GM21423 (cell line): ENCODE measurements around the gene TMEM204.

Experiments used
- ATAC-seq: cut with Tn5 transposase; IDR thresholded peaks from one replicate; pipeline ENCODE4 v1.9.1; 2021; ENCODE audit warnings: mild to moderate bottlenecking, moderate library complexity; ENCODE audit not compliant: unreplicated experiment

The TMEM204 gene

DNA sequence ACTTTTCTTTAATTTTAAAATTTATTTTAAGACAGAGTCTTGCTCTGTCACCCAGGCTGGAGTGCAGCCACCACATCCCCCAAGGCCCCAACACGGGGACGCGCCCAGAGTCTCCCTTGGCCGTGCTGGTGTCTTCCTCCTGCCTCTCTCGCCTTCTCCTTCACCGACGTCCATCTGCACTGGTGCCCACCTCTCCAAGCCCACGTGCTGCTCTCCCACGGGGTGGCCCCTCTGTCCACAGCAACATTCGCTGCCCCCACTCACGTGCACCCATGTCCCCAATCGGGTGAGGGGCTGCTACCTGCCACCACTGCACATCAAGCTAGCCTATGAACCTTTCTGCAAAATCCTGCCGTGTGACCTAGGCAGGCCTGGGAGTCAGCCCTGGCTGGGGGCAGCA is 3.1 kb downstream of the TMEM204 start:
- ATAC-seq = no peak

DNA sequence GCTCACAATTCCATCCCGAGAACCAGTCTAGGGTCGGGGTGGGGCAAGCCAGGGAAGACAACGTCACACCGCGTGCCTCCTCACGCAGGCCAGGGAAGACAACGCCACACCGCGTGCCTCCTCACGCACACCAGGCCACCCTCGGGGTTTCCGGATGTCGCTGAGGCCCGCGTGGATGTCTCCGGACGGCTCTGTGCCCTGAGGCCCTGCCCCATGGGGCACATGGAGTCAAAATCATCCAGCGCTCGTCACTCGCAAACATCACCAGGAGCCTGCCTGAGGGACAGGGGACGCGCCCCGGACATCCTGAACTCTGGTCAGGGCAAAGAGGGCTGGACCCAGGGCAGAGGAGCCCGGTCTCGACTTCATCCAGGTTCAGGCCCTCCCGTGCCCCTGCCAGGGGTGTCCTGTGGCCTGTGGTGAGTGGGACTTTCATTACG is 3.7 kb downstream of the TMEM204 start:
- no peak for ATAC-seq

DNA sequence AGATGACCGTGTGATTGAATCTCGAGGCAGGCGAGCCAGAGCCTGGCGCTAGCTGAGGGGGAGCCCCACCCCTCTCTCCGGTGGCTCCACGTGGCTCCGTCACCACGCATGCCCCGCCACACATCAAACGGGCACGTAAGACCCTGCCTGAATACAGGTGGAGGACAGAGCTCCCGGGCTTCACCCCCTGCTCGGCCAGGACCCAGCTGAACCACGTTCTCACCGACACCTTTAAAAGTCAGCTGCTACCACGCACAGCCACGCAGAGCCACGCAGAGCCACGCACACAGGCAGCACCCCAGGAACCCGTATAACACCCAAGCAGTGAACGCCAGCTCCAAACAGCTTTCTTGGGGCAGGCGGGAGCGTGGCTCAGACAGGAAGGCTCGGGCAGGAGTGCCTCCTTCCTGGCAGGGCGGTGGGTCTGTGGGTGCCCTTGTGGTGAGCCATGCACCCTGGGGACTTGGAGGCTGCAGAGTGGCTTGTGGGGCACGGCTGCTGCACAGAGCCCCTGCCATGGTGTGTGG is 4.4 kb downstream of the TMEM204 start:
- ATAC-seq = no peak

DNA sequence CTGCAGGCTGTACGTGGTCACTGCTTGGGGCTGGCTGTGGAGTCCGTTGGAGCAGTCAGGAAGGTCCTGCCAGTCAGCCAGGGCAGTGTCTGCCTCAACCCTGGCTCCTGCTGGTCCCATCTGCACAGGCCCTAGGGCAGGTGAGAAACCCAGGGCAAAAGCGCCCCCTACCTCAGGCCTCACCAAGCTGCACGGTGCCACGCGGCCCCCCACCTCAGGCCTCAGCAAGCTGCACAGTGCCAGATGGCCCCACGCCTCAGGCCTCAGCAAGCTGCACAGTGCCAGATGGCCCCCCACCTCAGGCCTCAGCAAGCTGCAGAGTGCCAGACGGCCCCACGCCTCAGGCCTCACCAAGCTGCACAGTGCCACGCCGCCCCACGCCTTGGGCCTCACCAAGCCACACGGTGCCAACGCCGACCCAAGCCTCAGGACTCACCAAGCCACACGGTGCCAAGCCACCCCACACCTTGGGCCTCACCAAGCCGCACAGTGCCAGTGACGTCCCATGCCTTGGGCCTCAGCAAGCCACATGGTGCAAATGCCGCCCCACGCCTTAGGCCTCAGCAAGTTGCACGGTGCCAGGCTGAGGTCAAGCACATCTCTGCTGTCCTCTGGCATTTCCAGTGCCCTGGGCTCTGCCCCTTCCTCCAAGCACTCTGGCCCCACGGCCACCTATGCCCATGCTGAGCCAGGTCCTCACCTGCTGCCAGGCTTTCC is 5.5 kb downstream of the TMEM204 start:
- ATAC-seq = no peak

DNA sequence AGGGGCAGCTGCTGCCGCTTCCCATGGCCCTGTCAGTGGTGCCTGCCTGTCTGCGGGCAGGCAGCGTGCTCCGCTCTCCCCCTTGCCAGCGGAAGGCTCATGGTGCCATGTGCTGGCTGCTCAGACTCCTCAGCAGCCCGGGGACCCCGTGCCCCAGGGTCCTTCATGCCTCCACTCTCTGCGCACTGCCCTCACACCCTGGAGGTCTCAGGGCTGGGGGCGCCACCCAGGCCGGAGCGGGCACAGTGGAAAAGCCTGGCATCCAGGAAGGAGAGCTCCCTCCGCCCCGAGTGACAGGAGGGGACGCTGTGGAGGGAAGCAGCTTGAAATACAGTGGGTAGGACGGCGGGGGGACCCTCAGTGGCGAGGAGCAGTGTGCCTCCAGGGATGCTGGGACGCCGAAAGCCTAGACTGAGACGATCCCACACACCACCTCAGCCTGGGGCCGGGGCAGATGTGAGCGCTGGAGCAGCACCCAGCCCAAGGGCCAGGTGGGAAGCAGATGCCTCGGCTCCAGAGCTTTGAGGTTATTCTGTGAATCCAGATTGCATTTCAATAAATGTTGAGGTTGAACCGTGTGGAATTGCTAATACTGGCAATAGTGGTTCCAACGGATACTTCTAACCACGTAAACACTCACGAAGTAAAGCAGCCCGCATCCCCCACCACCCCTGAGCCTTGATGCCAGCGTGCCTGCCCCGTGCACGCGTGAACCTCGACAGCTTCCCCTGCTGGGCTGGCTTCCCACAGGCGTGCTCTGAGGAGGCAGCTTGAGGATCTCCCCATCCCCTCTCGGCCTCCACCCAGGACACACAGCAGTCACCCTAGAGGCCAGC is 6.5 kb downstream of the TMEM204 start:
- no peak for ATAC-seq

DNA sequence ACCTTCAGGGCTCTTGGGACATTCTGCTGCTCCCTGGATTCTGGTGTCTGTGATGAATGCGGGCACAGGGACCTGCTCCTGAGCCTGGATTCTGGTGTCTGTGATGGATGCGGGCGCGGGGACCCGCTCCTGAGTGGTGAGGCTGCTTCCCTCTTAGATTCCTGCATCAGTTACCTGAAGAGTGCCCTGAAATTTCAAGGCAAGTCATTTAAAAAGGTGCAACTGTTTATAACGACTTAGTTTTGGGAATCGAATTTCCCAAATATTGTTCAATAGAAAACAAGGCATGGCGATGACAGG is 7.0 kb downstream of the TMEM204 start:
- no peak for ATAC-seq

DNA sequence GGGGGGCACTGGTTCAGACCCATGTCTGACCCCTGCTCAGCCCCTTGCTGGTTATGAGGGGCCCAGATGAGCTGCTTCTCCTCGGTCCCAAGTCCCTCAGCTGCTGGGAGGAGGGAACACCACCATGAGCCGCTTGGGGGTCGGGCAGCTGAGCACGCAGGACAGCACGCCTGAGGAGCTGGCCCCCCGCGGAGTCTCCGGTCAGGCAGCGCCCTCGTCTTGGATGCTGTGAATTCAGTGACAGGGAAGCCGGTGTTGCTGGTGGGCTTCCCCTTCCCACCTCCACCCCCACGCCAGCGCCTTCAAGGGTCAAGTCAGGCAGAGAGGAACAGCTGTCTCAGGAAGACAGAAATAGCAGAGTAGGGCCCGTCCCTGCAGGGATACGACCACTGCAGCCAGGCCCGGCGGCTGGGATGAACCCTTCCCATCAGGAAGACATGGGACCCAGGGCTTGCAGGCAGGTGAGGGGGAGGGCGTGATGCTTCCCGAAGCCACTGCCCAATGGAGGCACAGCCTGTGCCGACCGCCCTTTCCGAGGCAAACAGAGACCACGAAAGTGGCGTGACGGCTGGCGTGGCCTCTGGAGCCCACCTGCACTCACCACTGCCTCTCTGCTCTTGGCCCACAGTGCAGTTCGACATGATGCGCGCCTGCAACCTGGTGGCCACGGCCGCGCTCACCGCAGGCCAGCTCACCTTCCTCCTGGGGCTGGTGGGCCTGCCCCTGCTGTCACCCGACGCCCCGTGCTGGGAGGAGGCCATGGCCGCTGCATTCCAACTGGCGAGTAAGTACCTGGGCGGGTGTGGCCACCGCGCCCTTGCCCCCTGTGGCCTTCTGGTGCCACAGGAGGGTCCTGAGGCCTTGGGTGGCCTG is 8.1 kb downstream of the TMEM204 start:
- no peak for ATAC-seq

DNA sequence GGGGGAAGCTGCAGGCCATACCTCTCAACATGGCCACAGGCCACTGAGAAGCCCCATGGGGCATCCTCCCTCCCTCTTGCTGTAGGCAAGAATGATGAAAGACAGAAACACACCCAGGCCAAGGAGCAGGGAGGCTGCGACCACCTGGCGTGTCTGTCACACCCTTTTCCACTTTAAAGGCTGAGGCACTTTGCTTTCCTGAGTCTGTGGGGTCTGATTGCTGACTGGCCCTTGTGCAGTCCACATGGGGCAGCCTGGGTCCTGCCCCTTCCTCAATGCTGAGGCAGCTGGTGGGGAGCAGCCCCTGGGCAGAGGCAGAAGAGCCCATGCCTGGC is 8.7 kb downstream of the TMEM204 start:
- ATAC-seq = no peak

DNA sequence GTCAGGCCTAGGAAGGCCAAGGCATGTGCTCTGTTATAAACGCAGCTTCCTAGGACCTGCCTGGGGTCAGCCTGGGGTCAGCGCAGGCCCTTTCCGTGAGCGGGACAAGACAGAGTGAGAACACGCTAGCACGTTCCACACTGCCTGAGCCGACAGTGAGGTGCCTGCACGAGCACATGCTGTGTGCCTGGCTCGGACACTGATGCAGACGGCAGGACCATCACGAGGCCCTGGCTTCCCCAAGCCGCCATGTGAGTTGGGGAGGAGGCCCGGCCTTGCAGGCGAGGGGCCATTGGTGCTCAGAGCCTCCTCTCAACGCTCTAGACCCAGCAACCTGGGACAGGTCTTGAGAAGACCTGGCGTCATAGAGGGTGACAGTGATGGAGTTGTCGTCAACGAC is 9.1 kb downstream of the TMEM204 start:
- ATAC-seq = no peak

DNA sequence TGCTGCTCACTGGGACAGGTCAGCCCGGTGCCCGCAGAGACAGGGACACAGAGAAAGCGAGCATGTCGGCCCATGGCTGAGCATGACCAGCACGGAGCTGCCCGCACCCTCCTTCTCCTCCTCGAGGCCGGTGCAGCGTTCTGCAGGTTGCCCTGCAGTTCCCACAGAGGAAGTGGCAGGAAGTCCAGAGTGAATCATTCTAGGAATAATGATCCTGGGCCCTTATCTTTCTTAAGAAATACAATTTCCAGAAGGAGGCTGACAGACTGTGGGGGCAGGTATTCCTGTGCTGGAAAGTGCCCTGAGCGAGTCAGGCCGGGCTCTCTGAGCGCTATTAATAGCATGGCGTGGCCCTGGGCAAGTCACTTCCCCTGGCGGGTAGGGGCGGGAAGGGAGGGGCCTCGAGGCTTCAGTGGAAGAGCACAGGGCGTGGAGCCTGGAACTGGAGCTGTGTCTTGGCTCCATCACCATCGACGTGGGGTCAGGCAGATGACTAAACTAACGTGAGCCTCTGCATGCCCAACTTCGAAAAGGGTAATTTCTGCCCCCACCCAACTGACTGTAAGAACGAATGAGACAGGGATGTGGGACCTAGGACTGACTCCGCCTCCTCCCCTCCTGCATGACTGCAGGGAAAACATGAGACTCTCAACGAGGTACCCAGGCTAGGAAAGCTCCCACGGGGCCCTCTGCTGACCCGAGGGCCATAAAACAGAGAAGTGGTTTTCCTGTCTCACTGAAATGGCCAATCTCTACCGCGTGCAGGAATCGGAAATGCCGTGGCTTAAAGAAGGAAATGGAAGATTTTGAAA is 9.8 kb downstream of the TMEM204 start:
- no peak for ATAC-seq

DNA sequence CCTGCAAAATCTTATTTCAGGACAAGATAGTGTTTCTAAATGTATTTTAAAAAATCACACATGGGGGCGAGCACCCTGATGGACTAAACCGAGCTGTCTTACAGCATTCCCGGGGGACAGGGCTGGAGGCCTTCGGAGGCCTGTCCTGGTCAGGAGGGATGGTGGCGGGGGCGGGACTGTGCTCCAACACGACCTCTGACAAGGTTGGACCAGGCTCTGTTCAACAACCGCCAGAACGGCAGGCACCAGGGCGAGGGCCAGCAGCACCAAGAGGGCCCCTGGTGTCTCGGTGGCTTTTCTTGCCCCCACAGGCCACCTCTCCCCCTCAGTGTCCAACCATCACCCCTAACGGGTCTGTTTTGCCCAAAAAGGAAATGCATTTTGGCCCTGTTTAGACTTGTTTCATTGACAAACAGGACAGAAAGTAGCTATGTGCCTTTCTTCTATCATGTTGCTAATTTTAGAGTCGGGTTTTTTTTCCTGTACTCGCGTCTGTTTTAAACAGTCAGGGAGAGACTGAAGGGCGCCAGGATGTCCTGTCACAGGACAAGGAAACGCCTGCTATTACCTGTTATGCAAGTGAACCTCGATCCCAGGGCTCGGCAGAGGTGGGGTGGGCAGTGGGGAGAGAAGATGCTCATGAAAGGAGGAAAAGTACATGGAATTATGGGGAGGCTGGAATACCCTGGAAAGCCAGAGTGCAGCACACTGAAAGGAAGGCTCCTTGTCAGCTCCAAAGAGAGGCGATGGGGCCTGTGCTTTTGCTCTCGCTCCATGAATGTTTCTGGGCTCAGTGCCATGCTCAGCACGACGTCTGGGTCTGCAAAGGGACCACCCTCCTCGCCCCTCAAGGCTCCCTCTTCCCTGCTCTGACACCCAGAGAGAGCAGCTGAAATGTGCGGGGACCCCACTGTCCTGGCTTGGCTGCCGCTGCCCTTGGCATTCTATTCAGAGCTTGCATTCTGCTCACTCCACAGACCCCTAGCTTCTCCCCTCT is 11.9 kb downstream of the TMEM204 start:
- ATAC-seq = no peak

DNA sequence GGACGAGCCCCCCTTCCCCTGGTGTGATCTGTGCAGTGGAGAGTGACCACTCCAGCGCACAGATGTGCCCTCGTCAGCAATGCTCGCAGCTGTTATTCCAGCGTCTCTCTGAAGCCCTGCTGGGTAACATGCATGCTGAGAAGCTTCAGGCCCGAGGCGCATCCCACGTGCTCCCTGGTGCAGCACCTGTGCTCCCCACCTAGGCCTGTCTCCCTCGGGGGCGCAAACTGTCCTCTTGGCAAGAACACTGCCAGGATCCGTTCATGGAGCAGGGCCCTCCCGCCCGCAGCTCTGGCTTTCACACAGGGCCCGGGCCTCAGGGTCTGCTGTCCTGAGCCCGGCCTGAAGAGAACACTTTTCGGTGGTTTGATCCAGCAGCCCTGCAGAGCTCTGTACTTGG is 13.0 kb downstream of the TMEM204 start:
- no peak for ATAC-seq

DNA sequence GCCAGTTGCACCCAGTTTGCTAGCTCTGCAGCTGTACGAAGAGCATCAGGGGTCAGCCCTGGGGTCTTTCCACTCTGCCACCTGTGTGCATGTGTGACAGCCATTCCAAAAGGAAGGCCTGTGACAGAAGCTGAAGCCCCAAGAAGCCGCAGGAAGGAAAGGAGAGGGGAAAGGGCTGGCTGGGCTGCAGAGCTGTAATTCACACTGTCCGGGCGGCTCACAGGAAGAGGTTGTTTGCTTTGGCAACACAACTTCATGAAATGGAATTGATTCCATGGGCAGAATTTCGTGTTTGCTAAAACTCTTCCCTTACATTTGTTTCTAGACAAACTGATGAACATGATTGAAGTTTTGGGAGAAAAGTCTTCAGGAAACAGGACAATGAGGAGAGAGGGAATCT is 14.8 kb downstream of the TMEM204 start:
- no peak for ATAC-seq

DNA sequence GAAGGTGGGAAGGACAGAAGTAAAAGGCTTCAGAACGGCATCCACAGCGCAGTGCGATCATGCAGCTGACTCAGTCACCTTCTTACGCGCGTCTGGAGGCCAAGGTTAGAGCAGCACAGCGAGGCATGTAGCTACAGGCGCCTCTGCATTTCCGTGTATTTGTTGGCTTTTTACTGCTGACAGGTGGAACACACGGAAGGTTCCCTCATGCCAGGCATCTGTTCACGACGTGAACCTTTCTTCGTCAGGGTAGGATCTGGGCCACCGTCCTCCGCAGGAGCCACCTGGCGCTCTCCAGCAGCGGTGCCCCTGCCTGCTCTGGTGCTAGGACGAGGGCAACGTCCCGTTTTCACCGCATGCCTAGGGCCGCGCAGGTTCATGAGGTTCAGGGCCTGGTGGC is 15.3 kb downstream of the TMEM204 start:
- ATAC-seq = no peak

DNA sequence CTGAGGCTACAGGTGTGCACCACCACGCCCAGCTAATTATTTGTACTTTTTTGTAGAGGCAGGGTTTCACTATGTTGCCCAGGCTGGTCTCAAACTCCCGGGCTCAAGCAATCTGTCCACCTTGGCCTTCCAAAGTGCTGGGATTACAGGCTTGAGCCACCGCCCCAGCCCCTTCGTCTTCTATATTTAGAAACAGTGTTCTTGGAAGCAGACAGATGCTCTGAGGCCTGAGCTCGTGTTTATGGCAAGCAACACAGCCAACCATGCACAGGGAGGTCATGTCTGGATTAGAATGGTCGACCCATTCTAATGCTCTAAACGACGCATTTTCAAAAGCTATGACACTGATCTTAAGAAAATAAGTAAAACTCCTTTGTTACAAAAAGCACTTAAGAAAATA is 16.6 kb downstream of the TMEM204 start:
- ATAC-seq = no peak

DNA sequence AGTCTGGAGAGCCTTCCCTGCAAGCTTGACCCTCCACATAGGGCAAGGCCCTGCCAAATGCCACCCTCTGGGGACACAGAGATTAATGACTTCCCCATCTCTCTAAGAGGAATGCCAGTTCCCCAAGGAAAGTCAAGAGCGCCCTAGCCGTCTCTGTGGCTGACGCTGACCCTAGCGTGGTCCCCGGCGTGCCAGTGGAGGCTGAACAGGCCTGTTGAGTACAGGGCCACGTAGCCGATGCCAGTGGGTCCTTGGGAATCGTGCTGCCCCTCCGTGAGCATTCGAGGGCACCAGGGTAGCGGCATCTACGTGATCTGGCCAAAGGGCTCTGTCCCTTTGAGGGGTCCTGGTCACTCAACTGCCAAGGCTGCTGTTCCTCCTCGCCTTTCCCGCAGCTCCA is 17.2 kb downstream of the TMEM204 start:
- no peak for ATAC-seq

DNA sequence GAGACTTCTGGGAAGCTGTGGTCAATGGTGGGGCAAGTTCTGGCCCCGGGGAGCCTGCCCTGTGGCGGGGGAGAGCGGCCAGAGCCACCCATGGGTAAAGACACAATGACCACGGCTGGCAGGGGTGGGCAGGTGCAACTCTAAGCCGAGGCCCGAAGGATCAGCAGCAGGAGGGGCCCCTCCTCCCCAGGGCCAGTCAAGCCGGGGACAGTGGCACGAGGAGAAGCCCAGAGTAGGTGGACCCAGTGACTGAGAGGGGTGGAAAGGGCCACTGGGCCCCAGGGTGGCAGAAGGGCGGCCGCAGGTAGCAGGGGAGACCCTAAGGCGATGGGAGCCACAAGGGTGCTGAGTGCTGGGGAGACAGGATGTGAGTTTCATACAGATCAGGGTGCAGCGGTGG is 17.7 kb downstream of the TMEM204 start:
- ATAC-seq = no peak

DNA sequence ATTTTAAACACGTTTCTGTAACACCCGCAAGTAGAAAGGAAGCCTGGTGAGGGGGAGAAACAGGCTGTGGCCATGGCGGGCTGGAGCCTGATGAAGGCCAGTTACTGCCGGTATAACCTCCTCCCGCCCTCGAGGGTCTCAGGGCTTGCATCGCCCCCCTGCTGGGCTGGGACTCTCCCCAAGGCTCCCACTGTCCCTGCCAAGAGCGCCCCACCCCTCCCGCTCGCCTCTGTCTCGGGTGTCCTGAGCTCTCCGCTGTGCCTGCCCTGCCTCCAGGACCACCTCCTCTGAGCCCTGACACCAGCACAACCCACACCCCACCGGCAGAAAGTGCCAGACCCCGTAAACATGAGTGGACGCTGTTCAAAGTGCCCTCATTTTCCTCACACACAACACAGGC is 18.7 kb downstream of the TMEM204 start:
- ATAC-seq = no peak
